Endothelial cell (in vitro differentiated cells): ENCODE measurements around the gene DAP. TPM values are rescaled to one million over a fixed set of nuclear protein-coding genes. Genes with fewer than 3 reads are reported as not detected.

Experiments
- DNase-seq: peaks from one replicate; pipeline ENCODE4 v3.0.0; 2021; ENCODE audit warnings: low spot score
- H3K27ac Mint-ChIP-seq: one replicate; pipeline ENCODE4 v1.8.0; 2021; ENCODE audit warnings: mixed read lengths, inconsistent platforms; ENCODE audit not compliant: unreplicated experiment
- H3K27me3 Mint-ChIP-seq: one replicate; pipeline ENCODE4 v1.8.0; 2021; ENCODE audit warnings: mild to moderate bottlenecking, moderate library complexity, mixed read lengths, inconsistent platforms; ENCODE audit not compliant: unreplicated experiment
- H3K36me3 Mint-ChIP-seq: one replicate; pipeline ENCODE4 v1.8.0; 2021; ENCODE audit warnings: mild to moderate bottlenecking, low read depth, mixed read lengths, inconsistent platforms; ENCODE audit not compliant: unreplicated experiment
- H3K4me1 Mint-ChIP-seq: one replicate; pipeline ENCODE4 v1.8.0; 2021; ENCODE audit warnings: mild to moderate bottlenecking, mixed read lengths, inconsistent platforms; ENCODE audit not compliant: unreplicated experiment
- H3K4me3 Mint-ChIP-seq: one replicate; pipeline ENCODE4 v1.8.0; 2021; ENCODE audit warnings: mild to moderate bottlenecking, mixed read lengths, inconsistent platforms; ENCODE audit not compliant: unreplicated experiment
- H3K9me3 Mint-ChIP-seq: one replicate; pipeline ENCODE4 v1.8.0; 2021; ENCODE audit warnings: mixed read lengths, inconsistent platforms; ENCODE audit not compliant: unreplicated experiment
- total RNA-seq: library from RNA; stranded (reverse); fragmentation: NEBNext Ultra II Directional; extraction: Animal tissue kit (Norgen Biotek cat#: 25700); gene quantifications from one replicate; pipeline ENCODE4 v1.2.1, GENCODE V29; 2021; ENCODE audit not compliant: unreplicated experiment
- TF ChIP-seq, protein P1 (sequence below): fragments of 200-600 bp; sonication (generic); IDR thresholded peaks from one replicate; pipeline ENCODE4 v1.5.0; 2021; ENCODE audit warnings: antibody characterized with exemption; ENCODE audit not compliant: unreplicated experiment

DAP gene
- total RNA-seq, 1 donor from 2014 or later, result 231 TPM

GRCh38 chr5:10797261-10797660 is 36.2 kb upstream of the DAP start:
- Mint-ChIP-seq H3K4me3 (no peak overlapping the region), H3K36me3 (no peaks in the 10 kb centered on the region), H3K27me3 (no peaks in the 10 kb centered on the region), H3K9me3 (no peaks in the 10 kb centered on the region), H3K27ac (no peak overlapping the region), H3K4me1 (peaks cover 9% of the 10 kb centered on the region)
- DNase-seq, result no peak
- TF ChIP-seq, protein P1, sequence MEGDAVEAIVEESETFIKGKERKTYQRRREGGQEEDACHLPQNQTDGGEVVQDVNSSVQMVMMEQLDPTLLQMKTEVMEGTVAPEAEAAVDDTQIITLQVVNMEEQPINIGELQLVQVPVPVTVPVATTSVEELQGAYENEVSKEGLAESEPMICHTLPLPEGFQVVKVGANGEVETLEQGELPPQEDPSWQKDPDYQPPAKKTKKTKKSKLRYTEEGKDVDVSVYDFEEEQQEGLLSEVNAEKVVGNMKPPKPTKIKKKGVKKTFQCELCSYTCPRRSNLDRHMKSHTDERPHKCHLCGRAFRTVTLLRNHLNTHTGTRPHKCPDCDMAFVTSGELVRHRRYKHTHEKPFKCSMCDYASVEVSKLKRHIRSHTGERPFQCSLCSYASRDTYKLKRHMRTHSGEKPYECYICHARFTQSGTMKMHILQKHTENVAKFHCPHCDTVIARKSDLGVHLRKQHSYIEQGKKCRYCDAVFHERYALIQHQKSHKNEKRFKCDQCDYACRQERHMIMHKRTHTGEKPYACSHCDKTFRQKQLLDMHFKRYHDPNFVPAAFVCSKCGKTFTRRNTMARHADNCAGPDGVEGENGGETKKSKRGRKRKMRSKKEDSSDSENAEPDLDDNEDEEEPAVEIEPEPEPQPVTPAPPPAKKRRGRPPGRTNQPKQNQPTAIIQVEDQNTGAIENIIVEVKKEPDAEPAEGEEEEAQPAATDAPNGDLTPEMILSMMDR, result no peak

GRCh38 chr5:10793785-10794184 is 32.8 kb upstream of the DAP start:
- H3K36me3 Mint-ChIP-seq, result no peaks in the 10 kb centered on the region
- H3K27me3 Mint-ChIP-seq, result no peaks in the 10 kb centered on the region
- H3K9me3 Mint-ChIP-seq, result no peaks in the 10 kb centered on the region
- H3K27ac Mint-ChIP-seq, result no peak overlapping the region
- H3K4me3 Mint-ChIP-seq, result no peak overlapping the region
- peaks cover 11% of the 10 kb centered on the region for H3K4me1 Mint-ChIP-seq
- no peak for DNase-seq
- TF ChIP-seq, protein P1, result no peak

- TF ChIP-seq, protein P1, result no peak
- Mint-ChIP-seq H3K27me3 (peaks cover 3% of the 10 kb centered on the region), H3K4me3 (no peak overlapping the region), H3K9me3 (no peaks in the 10 kb centered on the region), H3K27ac (no peak overlapping the region), H3K36me3 (no peaks in the 10 kb centered on the region), H3K4me1 (peaks cover 14% of the 10 kb centered on the region)
- no peak for DNase-seq
Measured at GRCh38 chr5:10792336-10792735, 31.3 kb upstream of the DAP start.

- Mint-ChIP-seq H3K9me3 (no peaks in the 10 kb centered on the region), H3K27ac (no peak overlapping the region), H3K36me3 (no peaks in the 10 kb centered on the region), H3K4me3 (no peak overlapping the region), H3K4me1 (peaks cover 16% of the 10 kb centered on the region), H3K27me3 (peaks cover 3% of the 10 kb centered on the region)
- DNase-seq, result no peak
- TF ChIP-seq, protein P1, result no peak
Measured at GRCh38 chr5:10789726-10790125, 28.7 kb upstream of the DAP start.

- H3K4me3 Mint-ChIP-seq, result no peak overlapping the region
- no peaks in the 10 kb centered on the region for H3K9me3 Mint-ChIP-seq
- no peaks in the 10 kb centered on the region for H3K36me3 Mint-ChIP-seq
- DNase-seq, result no peak
- peaks cover 16% of the 10 kb centered on the region for H3K4me1 Mint-ChIP-seq
- peaks cover 3% of the 10 kb centered on the region for H3K27me3 Mint-ChIP-seq
- H3K27ac Mint-ChIP-seq, result no peak overlapping the region
- TF ChIP-seq, protein P1, result no peak
Measured at GRCh38 chr5:10789021-10789420, 28.0 kb upstream of the DAP start.
